ENCODE measurements around the gene PNPLA2. TPM values are rescaled to one million over a fixed set of nuclear protein-coding genes. Genes with fewer than 3 reads are reported as not detected.

The PNPLA2 gene
- total and polyA plus RNA-seq, 2 donors from 2014 or later: 67.9 to 173 TPM

DNA sequence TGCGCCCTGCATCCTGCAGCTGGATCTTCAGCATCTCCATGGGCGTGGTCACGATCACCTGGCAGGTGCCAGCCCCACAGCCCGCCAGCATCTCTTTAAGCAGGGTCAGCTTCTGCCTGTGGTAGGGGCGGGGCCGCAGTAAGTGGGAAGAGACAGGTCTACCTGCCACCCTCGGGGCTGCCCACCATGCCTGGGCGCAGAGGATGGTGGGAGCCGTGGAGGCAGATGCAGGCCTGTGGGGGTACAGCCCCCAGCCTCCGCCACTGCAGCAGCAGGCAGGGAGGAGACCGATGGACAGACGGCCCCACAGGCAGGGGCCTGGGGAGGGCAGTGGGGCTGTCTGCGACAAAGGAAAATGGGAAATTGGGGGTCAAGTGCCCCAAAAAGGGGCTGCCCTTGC lies 25.8 kb upstream of the PNPLA2 start:
- DNase-seq: no peak

GRCh38 chr11:793556-793955 lies 25.2 kb upstream of the PNPLA2 start:
- no peaks in the 10 kb centered on the region for H3K27me3 ChIP-seq (ENCODE audit: control insufficient read depth, insufficient read depth, low read length)
- FAIRE-seq (no peak), DNase-seq (no peak)
- no peak overlapping the region for H3K27ac ChIP-seq (ENCODE audit: low read depth in 2 of 2, low read length in 2 of 2)
- no peaks in the 10 kb centered on the region for H3K9me3 ChIP-seq (ENCODE audit: control insufficient read depth in 2 of 3, insufficient read depth in 1 of 3, low read length in 3 of 3)
- no peak overlapping the region for H3K9ac ChIP-seq (ENCODE audit: low read length in 3 of 3)
- H3K4me3 ChIP-seq (ENCODE audit: low read length in 3 of 3): no peak overlapping the region
- peaks cover 0 to 24% (median 8%) of the 10 kb centered on the region in 3 donors for H3K4me1 ChIP-seq (ENCODE audit: control insufficient read depth in 2 of 3, insufficient read depth in 2 of 3, low read depth in 1 of 3, low read length in 3 of 3)
- intact Hi-C loops (cut with DNase I): no loop called here
- no peak for TF ChIP-seq CTCF (IDR thresholded peaks at IDR 0.05; ENCODE audit: borderline replicate concordance, extremely low read depth, insufficient read depth)
- H3K36me3 ChIP-seq (ENCODE audit: control insufficient read depth in 2 of 3, insufficient read depth in 3 of 3, low read length in 3 of 3): no peaks in the 10 kb centered on the region

More for the DNA sequence above, 25.8 kb upstream of the PNPLA2 start:
- H3K4me3 ChIP-seq (ENCODE audit: low read length in 3 of 3): no peak overlapping the region
- H3K9ac ChIP-seq (ENCODE audit: low read length in 3 of 3): no peak overlapping the region
- H3K27ac ChIP-seq (ENCODE audit: low read depth in 2 of 2, low read length in 2 of 2): no peak overlapping the region
- TF ChIP-seq CTCF (IDR thresholded peaks at IDR 0.05; ENCODE audit: borderline replicate concordance, extremely low read depth, insufficient read depth): no peak
- intact Hi-C loops (cut with DNase I): no loop called here
- H3K9me3 ChIP-seq (ENCODE audit: control insufficient read depth in 2 of 3, insufficient read depth in 1 of 3, low read length in 3 of 3): no peaks in the 10 kb centered on the region
- no peak for FAIRE-seq
- no peaks in the 10 kb centered on the region for H3K36me3 ChIP-seq (ENCODE audit: control insufficient read depth in 2 of 3, insufficient read depth in 3 of 3, low read length in 3 of 3)
- no peaks in the 10 kb centered on the region for H3K27me3 ChIP-seq (ENCODE audit: control insufficient read depth, insufficient read depth, low read length)
- H3K4me1 ChIP-seq (ENCODE audit: control insufficient read depth in 2 of 3, insufficient read depth in 2 of 3, low read depth in 1 of 3, low read length in 3 of 3): peaks cover 0 to 21% (median 8%) of the 10 kb centered on the region in 3 donors

GRCh38 chr11:794013-794765 lies 24.5 kb upstream of the PNPLA2 start:
- Histone ChIP-seq H3K36me3 (ENCODE audit: control insufficient read depth in 2 of 3, insufficient read depth in 3 of 3, low read length in 3 of 3) (no peaks in the 10 kb centered on the region), H3K9me3 (ENCODE audit: control insufficient read depth in 2 of 3, insufficient read depth in 1 of 3, low read length in 3 of 3) (no peaks in the 10 kb centered on the region), H3K9ac (ENCODE audit: low read length in 3 of 3) (no peak overlapping the region), H3K4me1 (ENCODE audit: control insufficient read depth in 2 of 3, insufficient read depth in 2 of 3, low read depth in 1 of 3, low read length in 3 of 3) (peaks cover 0 to 24% (median 8%) of the 10 kb centered on the region in 3 donors), H3K27ac (ENCODE audit: low read depth in 2 of 2, low read length in 2 of 2) (no peak overlapping the region), H3K4me3 (ENCODE audit: low read length in 3 of 3) (no peak overlapping the region), H3K27me3 (ENCODE audit: control insufficient read depth, insufficient read depth, low read length) (no peaks in the 10 kb centered on the region)
- FAIRE-seq (no peak), DNase-seq (no peak)
- intact Hi-C loops (cut with DNase I): no loop called here
- TF ChIP-seq CTCF (IDR thresholded peaks at IDR 0.05; ENCODE audit: borderline replicate concordance, extremely low read depth, insufficient read depth): no peak

Measured in kidney (tissue), 14 donors.